Nephron (organoid): ENCODE data around the gene IGF2R.

Experiments used
- H3K27ac Mint-ChIP-seq, 3 experiments: 2 replicates each; pipeline ENCODE4 v1.8.0; 2020; ENCODE audit warnings: mixed read lengths in 3 of 3, mild to moderate bottlenecking in 2 of 3, moderate library complexity in 1 of 3
- H3K27me3 Mint-ChIP-seq: 2 replicates; pipeline ENCODE4 v1.8.0; 2021; ENCODE audit warnings: low read depth, mild to moderate bottlenecking, moderate library complexity, mixed read lengths
- H3K36me3 Mint-ChIP-seq: 2 replicates; pipeline ENCODE4 v1.8.0; 2020; ENCODE audit warnings: low read depth, mixed read lengths
- H3K4me1 Mint-ChIP-seq: 2 replicates; pipeline ENCODE4 v1.8.0; 2020; ENCODE audit warnings: mixed read lengths
- H3K4me3 Mint-ChIP-seq, 3 experiments: 2 replicates each; pipeline ENCODE4 v1.8.0; 2020; ENCODE audit warnings: mild to moderate bottlenecking in 3 of 3, mixed read lengths in 3 of 3, moderate library complexity in 2 of 3
- H3K9me3 Mint-ChIP-seq: 2 replicates; pipeline ENCODE4 v1.8.0; 2020; ENCODE audit warnings: mixed read lengths
- CTCF ChIP-seq, 3 experiments: fragments of 200-600 bp; sonication (generic); IDR thresholded peaks; one replicate each; pipeline ENCODE4 v1.5.0; 2021; ENCODE audit warnings: antibody characterized with exemption in 3 of 3; ENCODE audit not compliant: unreplicated experiment in 3 of 3

IGF2R gene

GRCh38 chr6:160038479-160038878 is 69.6 kb downstream of the IGF2R start:
- TF ChIP-seq CTCF (IDR thresholded peaks at IDR 0.05; ENCODE audit: unreplicated experiment in 3 of 3): no peak
- Mint-ChIP-seq H3K27me3 (no peaks in the 10 kb centered on the region), H3K9me3 (no peaks in the 10 kb centered on the region), H3K27ac (peak overlapping the region; percentile 40 to 68 (median 45)), H3K36me3 (peaks cover 81% of the 10 kb centered on the region), H3K4me3 (no peak overlapping the region), H3K4me1 (peaks cover 27% of the 10 kb centered on the region)

GRCh38 chr6:160039441-160039840 is 70.6 kb downstream of the IGF2R start:
- Mint-ChIP-seq H3K27ac (no peak overlapping the region), H3K4me1 (peaks cover 18% of the 10 kb centered on the region), H3K36me3 (peaks cover 80% of the 10 kb centered on the region), H3K9me3 (no peaks in the 10 kb centered on the region), H3K4me3 (no peak overlapping the region), H3K27me3 (no peaks in the 10 kb centered on the region)
- no peak for TF ChIP-seq CTCF (IDR thresholded peaks at IDR 0.05; ENCODE audit: unreplicated experiment in 3 of 3)

GRCh38 chr6:160040055-160040454 is 71.2 kb downstream of the IGF2R start:
- no peak overlapping the region for H3K27ac Mint-ChIP-seq
- H3K27me3 Mint-ChIP-seq: no peaks in the 10 kb centered on the region
- no peaks in the 10 kb centered on the region for H3K9me3 Mint-ChIP-seq
- peaks cover 18% of the 10 kb centered on the region for H3K4me1 Mint-ChIP-seq
- H3K4me3 Mint-ChIP-seq: no peak overlapping the region
- peaks cover 79% of the 10 kb centered on the region for H3K36me3 Mint-ChIP-seq
- no peak for TF ChIP-seq CTCF (IDR thresholded peaks at IDR 0.05; ENCODE audit: unreplicated experiment in 3 of 3)

- Mint-ChIP-seq H3K36me3 (peaks cover 79% of the 10 kb centered on the region), H3K27me3 (no peaks in the 10 kb centered on the region), H3K27ac (no peak overlapping the region), H3K4me1 (peaks cover 18% of the 10 kb centered on the region), H3K4me3 (no peak overlapping the region), H3K9me3 (no peaks in the 10 kb centered on the region)
- TF ChIP-seq CTCF (IDR thresholded peaks at IDR 0.05; ENCODE audit: unreplicated experiment in 3 of 3): no peak
These were observed 71.8 kb downstream of the IGF2R start for GRCh38 chr6:160040527-160041264.

GRCh38 chr6:160041608-160042007 is 72.7 kb downstream of the IGF2R start:
- no peak for TF ChIP-seq CTCF (IDR thresholded peaks at IDR 0.05; ENCODE audit: unreplicated experiment in 3 of 3)
- H3K4me1 Mint-ChIP-seq: peaks cover 13% of the 10 kb centered on the region
- no peak overlapping the region for H3K27ac Mint-ChIP-seq
- H3K9me3 Mint-ChIP-seq: no peaks in the 10 kb centered on the region
- H3K4me3 Mint-ChIP-seq: no peak overlapping the region
- H3K27me3 Mint-ChIP-seq: no peaks in the 10 kb centered on the region
- H3K36me3 Mint-ChIP-seq: peaks cover 80% of the 10 kb centered on the region
